Measurements from ENCODE around the gene LHFPL3.

GRCh38 chr7:104629408-104629807, 301.0 kb downstream of the LHFPL3 start:
- no peak for TF ChIP-seq ZNF121 (CRISPR knock-in tag; IDR thresholded peaks at IDR 0.05)
- TF ChIP-seq ZBTB43 (CRISPR knock-in tag; IDR thresholded peaks at IDR 0.05), result no peak
- no peak for TF ChIP-seq CTCF (IDR thresholded peaks at IDR 0.05)
- TF ChIP-seq ERG (CRISPR knock-in tag; IDR thresholded peaks at IDR 0.05), result no peak
- no peak for TF ChIP-seq ZNF138 (CRISPR knock-in tag; conservative IDR thresholded peaks at IDR 0.05)
- TF ChIP-seq SP1 (CRISPR knock-in tag; conservative IDR thresholded peaks at IDR 0.05), result no peak
- TF ChIP-seq ATF3 (CRISPR knock-in tag; conservative IDR thresholded peaks at IDR 0.05), result no peak
- no peak for TF ChIP-seq CREB1 (CRISPR knock-in tag; IDR thresholded peaks at IDR 0.05)
- no peak for TF ChIP-seq ELF4 (CRISPR knock-in tag; IDR thresholded peaks at IDR 0.05; ENCODE audit: low read depth)
- TF ChIP-seq E2F1 (CRISPR knock-in tag; IDR thresholded peaks at IDR 0.05), result no peak
- TF ChIP-seq MLX (CRISPR knock-in tag; IDR thresholded peaks at IDR 0.05), result no peak
- no peak for TF ChIP-seq ATF2 (CRISPR knock-in tag; IDR thresholded peaks at IDR 0.05; ENCODE audit: borderline replicate concordance, low read depth)

Measured in WTC11 (cell line).